NB4 (cell line): Measurements from ENCODE around the gene TRABD2B.

Source experiments
- DNase-seq: peaks from one replicate; pipeline ENCODE4 v3.0.0; 2010; ENCODE audit warnings: low read depth
- H3K4me3 ChIP-seq: one replicate; pipeline ENCODE4 v1.5.1; 2011; ENCODE audit warnings: mild to moderate bottlenecking, low read depth, low read length, moderate library complexity
- MYC ChIP-seq: IDR thresholded peaks from 2 replicates; pipeline ENCODE4 v1.6.1; 2011; ENCODE audit warnings: low read depth, low read length
- POLR2A ChIP-seq: IDR thresholded peaks from 2 replicates; pipeline ENCODE4 v1.6.1; 2011; ENCODE audit warnings: mild to moderate bottlenecking; ENCODE audit not compliant: insufficient read length; ENCODE audit errors: extremely low read depth
- TF ChIP-seq, protein P1 (sequence below): IDR thresholded peaks from 2 replicates; pipeline ENCODE4 v1.6.1; 2011; ENCODE audit warnings: low read depth, low read length
- TF ChIP-seq, protein P2 (sequence below): IDR thresholded peaks from one replicate; pipeline ENCODE4 v1.5.1; 2012; ENCODE audit warnings: low read depth, low read length

The TRABD2B gene

GRCh38 chr1:47852006-47852718 is 145.0 kb downstream of the TRABD2B start:
- H3K4me3 ChIP-seq, result no peak overlapping the region
- TF ChIP-seq MYC (no peak), POLR2A (no peak)
- TF ChIP-seq, protein P1, sequence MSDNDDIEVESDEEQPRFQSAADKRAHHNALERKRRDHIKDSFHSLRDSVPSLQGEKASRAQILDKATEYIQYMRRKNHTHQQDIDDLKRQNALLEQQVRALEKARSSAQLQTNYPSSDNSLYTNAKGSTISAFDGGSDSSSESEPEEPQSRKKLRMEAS, result no peak
- TF ChIP-seq, protein P2, sequence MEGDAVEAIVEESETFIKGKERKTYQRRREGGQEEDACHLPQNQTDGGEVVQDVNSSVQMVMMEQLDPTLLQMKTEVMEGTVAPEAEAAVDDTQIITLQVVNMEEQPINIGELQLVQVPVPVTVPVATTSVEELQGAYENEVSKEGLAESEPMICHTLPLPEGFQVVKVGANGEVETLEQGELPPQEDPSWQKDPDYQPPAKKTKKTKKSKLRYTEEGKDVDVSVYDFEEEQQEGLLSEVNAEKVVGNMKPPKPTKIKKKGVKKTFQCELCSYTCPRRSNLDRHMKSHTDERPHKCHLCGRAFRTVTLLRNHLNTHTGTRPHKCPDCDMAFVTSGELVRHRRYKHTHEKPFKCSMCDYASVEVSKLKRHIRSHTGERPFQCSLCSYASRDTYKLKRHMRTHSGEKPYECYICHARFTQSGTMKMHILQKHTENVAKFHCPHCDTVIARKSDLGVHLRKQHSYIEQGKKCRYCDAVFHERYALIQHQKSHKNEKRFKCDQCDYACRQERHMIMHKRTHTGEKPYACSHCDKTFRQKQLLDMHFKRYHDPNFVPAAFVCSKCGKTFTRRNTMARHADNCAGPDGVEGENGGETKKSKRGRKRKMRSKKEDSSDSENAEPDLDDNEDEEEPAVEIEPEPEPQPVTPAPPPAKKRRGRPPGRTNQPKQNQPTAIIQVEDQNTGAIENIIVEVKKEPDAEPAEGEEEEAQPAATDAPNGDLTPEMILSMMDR, result no peak
- DNase-seq, result no peak

GRCh38 chr1:47850451-47850850 is 146.7 kb downstream of the TRABD2B start:
- no peak for TF ChIP-seq POLR2A
- no peak overlapping the region for H3K4me3 ChIP-seq
- DNase-seq, result no peak

DNA sequence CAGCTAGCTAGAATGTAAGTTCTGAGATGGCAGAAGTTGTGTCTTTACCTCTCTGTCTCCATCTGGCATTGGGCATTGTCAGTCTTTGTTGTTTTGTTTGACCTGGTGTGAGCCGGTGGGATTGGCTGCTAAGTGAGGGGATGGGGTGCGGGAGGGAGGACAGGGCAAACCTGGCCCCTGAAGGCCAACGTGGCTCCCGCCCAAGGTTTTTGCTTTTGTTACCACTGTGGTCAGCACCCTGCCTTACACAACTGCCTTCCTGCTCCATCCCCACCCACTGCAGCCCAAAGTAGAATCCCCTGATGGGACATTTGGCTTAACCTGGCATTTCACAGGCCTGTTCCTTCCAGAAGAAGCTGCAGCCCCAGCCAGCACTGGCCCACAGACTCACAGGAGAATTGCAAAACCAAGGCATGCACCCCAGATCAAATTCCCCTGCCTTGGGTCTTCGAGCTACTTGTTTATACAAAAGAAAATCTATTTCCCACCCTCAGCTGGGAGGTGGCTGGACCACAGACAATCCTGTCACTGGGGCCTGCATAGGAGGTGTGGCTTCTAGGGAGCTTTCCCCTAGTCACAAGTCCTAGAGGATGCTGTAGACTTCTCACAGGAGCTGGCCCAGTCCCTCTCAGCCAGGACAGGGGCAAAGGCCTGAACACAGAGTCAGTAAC is 147.5 kb downstream of the TRABD2B start:
- TF ChIP-seq POLR2A (no peak), MYC (no peak)
- TF ChIP-seq, protein P1, result no peak
- TF ChIP-seq, protein P2, result no peak
- H3K4me3 ChIP-seq, result no peak overlapping the region
- no peak for DNase-seq

DNA sequence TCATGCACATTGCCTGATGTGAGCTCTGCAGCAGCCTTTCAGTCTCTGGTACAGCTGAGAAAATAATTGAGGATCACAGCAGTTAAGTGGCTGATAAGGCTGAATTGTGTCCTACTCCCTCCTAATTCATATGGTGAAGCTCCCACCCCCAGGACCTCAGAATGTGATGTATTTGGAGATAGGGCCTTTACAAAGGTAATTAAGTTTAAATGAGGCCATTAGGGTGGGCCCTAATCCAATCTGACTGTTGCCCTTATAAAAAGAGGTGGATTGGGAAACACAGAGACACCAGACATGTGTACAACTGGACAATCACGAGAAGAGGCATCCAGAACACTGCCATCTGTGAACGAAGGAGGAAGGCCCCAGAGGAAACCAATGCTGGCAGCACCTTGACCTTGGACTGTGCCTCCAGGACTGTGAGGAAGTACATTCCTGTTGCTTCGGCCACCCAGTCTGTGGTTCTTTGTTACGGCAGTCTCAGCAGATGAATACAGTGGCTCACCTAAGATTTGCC is 148.1 kb downstream of the TRABD2B start:
- TF ChIP-seq, protein P2, result no peak
- no peak for TF ChIP-seq MYC
- TF ChIP-seq, protein P1, result no peak
- TF ChIP-seq POLR2A, result no peak
- no peak overlapping the region for H3K4me3 ChIP-seq
- DNase-seq, result no peak

DNA sequence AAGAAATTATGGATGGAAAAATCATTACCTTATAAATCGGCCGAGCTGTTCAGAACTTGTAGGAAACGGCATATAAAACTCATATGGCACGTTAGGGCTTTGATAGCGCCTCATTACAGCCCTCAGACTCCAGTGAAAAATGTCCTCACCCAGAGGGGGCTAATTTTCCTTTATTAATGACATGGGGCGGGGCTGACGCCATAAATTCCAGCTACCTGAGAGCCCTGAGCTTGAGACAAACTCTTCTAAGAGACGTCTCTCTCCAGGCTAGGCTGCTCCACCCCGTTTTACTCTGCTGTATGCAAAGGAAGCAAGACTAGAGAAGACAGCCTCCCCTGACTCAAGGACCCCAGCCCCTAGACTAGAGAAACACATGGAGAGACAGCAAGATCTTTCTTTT is 149.4 kb downstream of the TRABD2B start:
- no peak for DNase-seq
- TF ChIP-seq, protein P1, result no peak
- TF ChIP-seq, protein P2, result no peak
- TF ChIP-seq MYC (no peak), POLR2A (no peak)
- H3K4me3 ChIP-seq, result no peak overlapping the region

DNA sequence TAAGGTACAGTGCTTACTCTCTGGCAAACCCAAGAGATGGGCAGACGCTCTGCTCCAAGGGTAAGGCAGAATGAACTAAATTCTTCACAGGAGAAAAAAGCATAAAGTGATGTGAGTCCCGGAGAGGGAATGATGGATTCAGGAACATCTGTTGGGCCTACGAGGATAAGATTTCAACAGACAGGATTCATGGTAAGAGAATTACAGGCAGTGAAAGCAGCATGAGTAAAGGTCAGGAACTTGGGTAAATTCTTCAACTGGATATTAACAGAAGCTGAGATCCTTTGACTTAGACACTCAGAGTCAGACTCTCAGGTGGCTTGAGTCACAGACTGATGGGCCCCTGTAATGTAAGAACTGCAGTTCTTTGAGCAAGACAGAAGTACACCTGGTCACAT is 152.6 kb downstream of the TRABD2B start:
- no peak overlapping the region for H3K4me3 ChIP-seq
- TF ChIP-seq, protein P2, result no peak
- TF ChIP-seq POLR2A, result no peak
- TF ChIP-seq MYC, result no peak
- TF ChIP-seq, protein P1, result no peak
- DNase-seq, result no peak
